ENCODE results near the gene IL19.

The IL19 gene

GRCh38 chr1:206770531-206771337, at the start of gene IL19:
Gene IL19 (plus strand): TSS chr1:206770773. CDS start chr1:206836663, 65,890 bp downstream.
- DNase-seq: no peak

GRCh38 chr1:206721454-206721853, 49.1 kb upstream of the IL19 start:
- DNase-seq: no peak

- no peak for DNase-seq
These were observed 47.7 kb upstream of the IL19 start for GRCh38 chr1:206722751-206723461.

- no peak for DNase-seq
These were observed 47.1 kb upstream of the IL19 start for GRCh38 chr1:206723462-206723804.

- no peak for DNase-seq
These were observed 46.6 kb upstream of the IL19 start for GRCh38 chr1:206723805-206724472.

GRCh38 chr1:206725109-206725963, 45.2 kb upstream of the IL19 start:
- DNase-seq: peak in 1 of 2 experiments; percentile 9

GRCh38 chr1:206727981-206728696, 42.4 kb upstream of the IL19 start:
- no peak for DNase-seq

- no peak for DNase-seq
These were observed 41.9 kb upstream of the IL19 start for GRCh38 chr1:206728697-206728987.

- no peak for DNase-seq
These were observed 41.5 kb upstream of the IL19 start for GRCh38 chr1:206729050-206729449.

- DNase-seq: no peak
These were observed 41.1 kb upstream of the IL19 start for GRCh38 chr1:206729507-206729906.

- DNase-seq: no peak
These were observed 38.1 kb upstream of the IL19 start for GRCh38 chr1:206732508-206732907.

- DNase-seq: no peak
These were observed 37.6 kb upstream of the IL19 start for GRCh38 chr1:206732992-206733391.

- DNase-seq: peak; percentile 43 to 54
These were observed 36.0 kb upstream of the IL19 start for GRCh38 chr1:206734499-206735142.

- DNase-seq: no peak
These were observed 35.0 kb upstream of the IL19 start for GRCh38 chr1:206735553-206736031.

GRCh38 chr1:206736878-206737728, 33.5 kb upstream of the IL19 start:
- no peak for DNase-seq

- no peak for DNase-seq
These were observed 32.8 kb upstream of the IL19 start for GRCh38 chr1:206737729-206738201.

- DNase-seq: peak; percentile 4 to 19
These were observed 31.9 kb upstream of the IL19 start for GRCh38 chr1:206738370-206739366.

- DNase-seq: no peak
These were observed 31.0 kb upstream of the IL19 start for GRCh38 chr1:206739411-206740076.

Measured in NCI-H2081 (cell line).